K562 (cell line): ENCODE results near the gene PTPN1. TPM values are rescaled to one million over a fixed set of nuclear protein-coding genes. Genes with fewer than 3 reads are reported as not detected.

Experiments used
- BMI1 ChIP-seq: fragments of 150-350 bp; IDR thresholded peaks from 2 replicates; pipeline ENCODE4 v1.6.1; 2014; ENCODE audit warnings: low read length
- CCNT2 ChIP-seq: IDR thresholded peaks from 2 replicates; pipeline ENCODE4 v1.6.1; 2011; ENCODE audit warnings: borderline replicate concordance, low read depth, mild to moderate bottlenecking, moderate library complexity, mixed read lengths, low read length; ENCODE audit not compliant: insufficient read length; ENCODE audit errors: extremely low read depth
- JUND ChIP-seq, 2 experiments: IDR thresholded peaks; 2 replicates in 1 of 2; 3 replicates in 1 of 2; pipeline ENCODE4 v1.6.1; 2011; ENCODE audit warnings: borderline replicate concordance in 2 of 2, low read depth in 2 of 2, low read length in 2 of 2, improper control_type of control experiment in 1 of 2, missing biosample characterization in 1 of 2, missing genetic modification characterization in 1 of 2, missing genetic modification reagents in 1 of 2
- TRIM28 ChIP-seq: fragments of 450-650 bp; IDR thresholded peaks from 2 replicates; pipeline ENCODE4 v1.6.1; 2017
- ZNF512 ChIP-seq: IDR thresholded peaks from 2 replicates; pipeline ENCODE4 v1.6.1; 2016; ENCODE audit warnings: missing genetic modification characterization, missing compliant biosample characterization
- ZNF639 ChIP-seq, 2 experiments: fragments of 200-800 bp in 1 of 2; sonication (Bioruptor generic) in 1 of 2; sonication (generic) in 1 of 2; formaldehyde crosslinking in 1 of 2; IDR thresholded peaks in 1 of 2; conservative IDR thresholded peaks in 1 of 2; 2 replicates each; pipeline versions ENCODE4 v1.5.0 to v1.6.1; 2016 to 2020; ENCODE audit warnings: missing compliant biosample characterization in 1 of 2, missing genetic modification characterization in 1 of 2, missing genetic modification reagents in 1 of 2
- polyA plus RNA-seq, 8 experiments: library from polyadenylated mRNA; depleted of rRNA in 4 of 8; stranded (reverse) in 5 of 8; unstranded in 3 of 8; fragments of >200 nt; fragmentation: Nextera tagmentation in 2 of 8; fragmentation: Illumina TruSeq in 1 of 8; extraction: Ambion mirVana in 2 of 8; extraction: Trizol in 1 of 8; gene quantifications; 2 replicates each; pipeline versions ENCODE4 v1.2.1 to v1.2.3, GENCODE V29; 2011 to 2014; ENCODE audit warnings: inconsistent platforms in 1 of 8, missing spikeins in 1 of 8
- total RNA-seq, 7 experiments: library from RNA; depleted of rRNA in 6 of 7; stranded (reverse); fragments of >200 nt in 6 of 7; fragmentation: Illumina TruSeq in 2 of 7; extraction: Trizol in 2 of 7; gene quantifications; 2 replicates each; pipeline versions ENCODE4 v1.2.1 to v1.2.3, GENCODE V29; 2011 to 2021; ENCODE audit warnings: low replicate concordance in 1 of 7

Gene PTPN1
- total and polyA plus RNA-seq, 9 of the 15 experiments (the other 6 are each of a cell fraction or from before 2014, with no cell fraction given) = 11.0 to 85.3 (median 54.0) TPM

- TF ChIP-seq ZNF639 (CRISPR knock-in tag; conservative IDR thresholded peaks at IDR 0.05 in 1 of 2, IDR thresholded peaks at IDR 0.05 in 1 of 2) (no peak), CCNT2 (no peak), JUND (IDR thresholded peaks at IDR 0.05; ENCODE audit: borderline replicate concordance, low read depth, low read length) (no peak), JUND (tag; IDR thresholded peaks at IDR 0.05; ENCODE audit: borderline replicate concordance, low read depth, low read length) (no peak), ZNF512 (tag) (no peak), BMI1 (no peak), TRIM28 (no peak)
Measured at GRCh38 chr20:50545126-50545525, 34.9 kb downstream of the PTPN1 start (continued).
